ENCODE data around the gene NIPAL4. TPM values are rescaled to one million over a fixed set of nuclear protein-coding genes. Genes with fewer than 3 reads are reported as not detected.

Gene NIPAL4
- total RNA-seq, 1 experiment from 2014 or later = not detected

DNA sequence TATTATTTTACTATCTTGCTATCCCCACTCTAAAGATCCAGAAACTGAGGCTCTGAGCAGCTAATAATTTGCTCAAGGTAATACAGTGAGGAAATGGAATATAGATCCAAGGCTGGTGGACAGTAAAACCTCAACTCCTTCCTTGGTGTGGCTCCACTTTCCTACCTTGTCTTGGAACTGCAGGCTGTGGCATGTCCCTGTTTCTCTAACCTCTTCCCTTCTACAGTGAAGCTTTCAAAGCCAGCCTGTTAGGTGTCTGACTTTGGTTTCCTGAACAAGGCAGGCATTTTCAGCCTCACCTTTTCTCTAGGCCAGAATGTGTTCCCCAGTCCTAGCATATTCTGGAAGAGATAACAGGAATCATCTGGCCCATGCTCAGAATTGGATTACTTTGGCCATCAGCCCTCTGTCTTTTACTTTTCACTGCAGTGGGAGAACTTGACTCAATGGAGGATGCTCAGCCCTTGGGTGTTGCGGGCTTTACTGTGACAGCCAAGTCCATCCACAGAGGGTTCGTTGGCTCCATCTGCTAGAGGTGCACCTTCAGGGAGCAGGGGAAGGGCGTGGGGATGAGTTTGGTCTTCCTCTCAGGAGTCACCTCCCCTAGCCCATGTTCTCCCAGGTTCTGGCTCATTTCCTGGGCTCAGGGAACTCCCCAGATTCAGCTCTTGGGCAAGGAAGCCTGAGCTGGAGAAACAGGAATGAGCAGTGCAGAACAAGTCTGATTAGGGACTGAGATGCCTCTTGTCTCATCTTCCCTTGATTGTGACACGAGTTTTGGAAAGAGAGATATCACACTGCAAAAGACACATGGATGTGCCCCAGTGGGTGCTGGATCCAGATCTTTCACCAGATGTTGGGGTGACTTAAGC lies 1.1 kb downstream of the NIPAL4 start:
- H3K4me3 ChIP-seq (ENCODE audit: low read depth, low read length, poor library complexity, severe bottlenecking) = no peak overlapping the region
- intact Hi-C loops (cut with micrococcal nuclease; ENCODE audit: unreplicated experiment) = no loop called here
- CTCF ChIA-PET = no interaction called here
- H3K9me3 ChIP-seq (ENCODE audit: low read depth, low read length, poor library complexity, severe bottlenecking) = no peaks in the 10 kb centered on the region
- H3K36me3 ChIP-seq (ENCODE audit: insufficient read depth, low read length, poor library complexity, severe bottlenecking) = no peaks in the 10 kb centered on the region
- H3K27me3 ChIP-seq (replicated peaks; ENCODE audit: insufficient read depth, low read depth, low read length, poor library complexity) = no peaks in the 10 kb centered on the region
- no peak for DNase-seq (ENCODE audit: low spot score)
- no TSS peak for BruUV-seq (replicated peaks)
- POLR2A ChIA-PET (ENCODE audit: low non-redundant PET) = no interaction called here
- H3K27ac ChIP-seq (ENCODE audit: low read depth, low read length, poor library complexity, severe bottlenecking) = no peak overlapping the region
- H3K4me1 ChIP-seq (ENCODE audit: insufficient read depth, low read length, poor library complexity, severe bottlenecking) = peaks cover 8% of the 10 kb centered on the region
- TF ChIP-seq, protein P1, sequence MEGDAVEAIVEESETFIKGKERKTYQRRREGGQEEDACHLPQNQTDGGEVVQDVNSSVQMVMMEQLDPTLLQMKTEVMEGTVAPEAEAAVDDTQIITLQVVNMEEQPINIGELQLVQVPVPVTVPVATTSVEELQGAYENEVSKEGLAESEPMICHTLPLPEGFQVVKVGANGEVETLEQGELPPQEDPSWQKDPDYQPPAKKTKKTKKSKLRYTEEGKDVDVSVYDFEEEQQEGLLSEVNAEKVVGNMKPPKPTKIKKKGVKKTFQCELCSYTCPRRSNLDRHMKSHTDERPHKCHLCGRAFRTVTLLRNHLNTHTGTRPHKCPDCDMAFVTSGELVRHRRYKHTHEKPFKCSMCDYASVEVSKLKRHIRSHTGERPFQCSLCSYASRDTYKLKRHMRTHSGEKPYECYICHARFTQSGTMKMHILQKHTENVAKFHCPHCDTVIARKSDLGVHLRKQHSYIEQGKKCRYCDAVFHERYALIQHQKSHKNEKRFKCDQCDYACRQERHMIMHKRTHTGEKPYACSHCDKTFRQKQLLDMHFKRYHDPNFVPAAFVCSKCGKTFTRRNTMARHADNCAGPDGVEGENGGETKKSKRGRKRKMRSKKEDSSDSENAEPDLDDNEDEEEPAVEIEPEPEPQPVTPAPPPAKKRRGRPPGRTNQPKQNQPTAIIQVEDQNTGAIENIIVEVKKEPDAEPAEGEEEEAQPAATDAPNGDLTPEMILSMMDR (conservative IDR thresholded peaks at IDR 0.05; ENCODE audit: low read depth, low read length) = no peak
- TF ChIP-seq EZH2 (IDR thresholded peaks at IDR 0.05; ENCODE audit: borderline replicate concordance, low read depth, low read length, poor library complexity, severe bottlenecking) = no peak

DNA sequence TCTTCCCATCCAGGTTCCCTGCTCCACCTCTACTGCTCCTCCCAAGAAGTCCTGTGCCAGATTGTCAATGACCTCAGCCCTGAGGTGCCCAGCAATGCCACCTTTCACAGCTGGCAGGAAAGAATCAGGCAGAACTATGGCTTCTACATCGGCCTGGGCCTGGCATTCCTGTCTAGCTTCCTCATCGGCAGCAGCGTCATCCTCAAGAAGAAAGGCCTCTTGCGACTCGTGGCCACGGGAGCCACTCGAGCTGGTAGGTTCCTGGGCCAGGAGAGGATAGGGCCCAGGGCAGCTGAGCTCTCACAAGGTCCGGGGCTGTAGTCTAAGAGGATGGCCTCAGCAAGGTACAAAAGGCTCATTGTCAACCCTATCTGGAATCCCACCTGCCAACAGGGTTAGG lies 3.1 kb downstream of the NIPAL4 start:
- Histone ChIP-seq H3K4me3 (ENCODE audit: low read depth, low read length, poor library complexity, severe bottlenecking) (no peak overlapping the region), H3K27me3 (replicated peaks; ENCODE audit: insufficient read depth, low read depth, low read length, poor library complexity) (no peaks in the 10 kb centered on the region), H3K27ac (ENCODE audit: low read depth, low read length, poor library complexity, severe bottlenecking) (no peak overlapping the region), H3K9me3 (ENCODE audit: low read depth, low read length, poor library complexity, severe bottlenecking) (no peaks in the 10 kb centered on the region), H3K36me3 (ENCODE audit: insufficient read depth, low read length, poor library complexity, severe bottlenecking) (no peaks in the 10 kb centered on the region), H3K4me1 (ENCODE audit: insufficient read depth, low read length, poor library complexity, severe bottlenecking) (peaks cover 8% of the 10 kb centered on the region)
- intact Hi-C loops (cut with micrococcal nuclease; ENCODE audit: unreplicated experiment) = no loop called here
- no TSS peak for BruUV-seq (replicated peaks)
- no peak for TF ChIP-seq EZH2 (IDR thresholded peaks at IDR 0.05; ENCODE audit: borderline replicate concordance, low read depth, low read length, poor library complexity, severe bottlenecking)
- TF ChIP-seq, protein P1 (conservative IDR thresholded peaks at IDR 0.05; ENCODE audit: low read depth, low read length) = no peak
- DNase-seq (ENCODE audit: low spot score) = no peak
- CTCF ChIA-PET = no interaction called here
- POLR2A ChIA-PET (ENCODE audit: low non-redundant PET) = no interaction called here

DNA sequence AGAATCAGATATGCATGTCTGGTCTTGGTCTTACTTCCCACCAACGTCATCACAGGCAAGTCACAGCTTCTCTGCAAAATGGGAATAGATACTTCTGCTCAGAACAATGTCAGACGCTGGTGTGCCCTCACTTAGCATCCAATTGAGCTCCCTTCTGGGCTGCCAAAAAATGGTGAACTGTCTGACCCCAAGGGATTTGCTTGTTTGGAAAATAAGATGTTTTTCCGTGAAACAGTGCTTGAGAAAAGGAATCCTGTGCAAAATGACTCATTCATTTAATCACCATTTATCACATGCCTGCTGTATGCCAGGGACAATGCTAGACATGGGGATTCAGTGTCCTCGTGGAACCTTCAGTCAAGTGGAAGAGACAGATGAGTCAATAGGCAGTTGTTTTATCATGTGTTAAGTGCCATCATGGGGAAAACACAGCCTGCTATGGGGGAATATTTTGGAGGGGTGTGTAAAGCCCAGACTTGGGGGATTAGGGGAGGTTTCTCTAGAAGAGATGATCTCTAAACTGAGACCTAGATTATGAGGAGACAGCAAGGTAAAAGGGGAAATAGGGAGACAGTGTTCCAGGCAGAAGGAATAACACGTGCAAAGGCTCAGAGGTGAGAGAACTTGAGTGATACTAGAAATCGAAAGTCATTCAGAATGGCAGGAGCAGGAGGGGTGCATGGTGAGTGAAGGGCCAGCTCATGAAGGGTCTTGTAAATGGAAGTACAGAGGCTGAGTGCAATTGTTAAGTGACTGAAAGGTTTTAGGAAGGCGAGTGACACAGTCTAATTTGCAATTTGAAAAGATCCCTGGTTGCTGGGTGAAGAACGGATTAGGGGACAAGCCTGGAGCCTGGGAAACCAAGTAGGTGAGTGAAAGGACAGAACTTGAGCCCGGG lies 3.9 kb downstream of the NIPAL4 start:
- Histone ChIP-seq H3K27me3 (replicated peaks; ENCODE audit: insufficient read depth, low read depth, low read length, poor library complexity) (no peaks in the 10 kb centered on the region), H3K27ac (ENCODE audit: low read depth, low read length, poor library complexity, severe bottlenecking) (no peak overlapping the region), H3K4me3 (ENCODE audit: low read depth, low read length, poor library complexity, severe bottlenecking) (no peak overlapping the region), H3K9me3 (ENCODE audit: low read depth, low read length, poor library complexity, severe bottlenecking) (no peaks in the 10 kb centered on the region), H3K36me3 (ENCODE audit: insufficient read depth, low read length, poor library complexity, severe bottlenecking) (no peaks in the 10 kb centered on the region), H3K4me1 (ENCODE audit: insufficient read depth, low read length, poor library complexity, severe bottlenecking) (peaks cover 8% of the 10 kb centered on the region)
- BruUV-seq (replicated peaks) = no TSS peak
- TF ChIP-seq, protein P1 (conservative IDR thresholded peaks at IDR 0.05; ENCODE audit: low read depth, low read length) = no peak
- intact Hi-C loops (cut with micrococcal nuclease; ENCODE audit: unreplicated experiment) = no loop called here
- POLR2A ChIA-PET (ENCODE audit: low non-redundant PET) = interaction anchor here (0.6 kb wide), 1 partner anchor 27 kb away, joined by 3 read pairs; no protein-coding TSS in a partner anchor
- CTCF ChIA-PET = interaction anchor here (0.6 kb wide), 1 partner anchor 132 kb away, joined by 3 read pairs; no protein-coding TSS in a partner anchor
- DNase-seq (ENCODE audit: low spot score) = peak; percentile 39

Data from A673 (cell line).